ACC112 (cell line): ENCODE measurements around the gene SELPLG.
A peak's percentile ranks its signal among the peaks of the same experiment; 100 is the strongest.
"Not testable (repeated sequence)": the region's sequence is repeated elsewhere in the genome, so short reads cannot be mapped to it uniquely, and the experiment has no call there.

ENCODE experiments used
- H2AFZ ChIP-seq: fragments of 200-600 bp; sonication (generic); one replicate; pipeline ENCODE4 v1.6.0; 2017; ENCODE audit warnings: antibody characterized with exemption, low read length; ENCODE audit not compliant: unreplicated experiment
- H3K27ac ChIP-seq: fragments of 200-600 bp; sonication (generic); 2 replicates; pipeline ENCODE4 v1.5.1; 2014; ENCODE audit warnings: low read depth, mild to moderate bottlenecking, antibody characterized with exemption, low read length, moderate library complexity
- H3K27me3 ChIP-seq: fragments of 200-600 bp; sonication (generic); 2 replicates; pipeline ENCODE4 v1.6.1; 2014; ENCODE audit warnings: mild to moderate bottlenecking, antibody characterized with exemption, low read length, moderate library complexity, mixed read lengths; ENCODE audit not compliant: insufficient read depth
- H3K36me3 ChIP-seq: fragments of 200-600 bp; sonication (generic); 2 replicates; pipeline ENCODE4 v1.6.1; 2016; ENCODE audit warnings: mild to moderate bottlenecking, antibody characterized with exemption, low read length, moderate library complexity, mixed read lengths; ENCODE audit not compliant: insufficient read depth
- H3K4me1 ChIP-seq: fragments of 200-600 bp; sonication (generic); one replicate; pipeline ENCODE4 v1.6.1; 2016; ENCODE audit warnings: low read length, mixed read lengths; ENCODE audit not compliant: insufficient read depth, unreplicated experiment, control insufficient read depth
- H3K4me3 ChIP-seq: fragments of 200-600 bp; sonication (generic); 2 replicates; pipeline ENCODE4 v1.5.1; 2014; ENCODE audit warnings: mild to moderate bottlenecking, low read depth, low read length
- H3K79me2 ChIP-seq: fragments of 200-600 bp; sonication (generic); one replicate; pipeline ENCODE4 v1.6.0; 2016; ENCODE audit warnings: low read length; ENCODE audit not compliant: control insufficient read depth, unreplicated experiment, insufficient read depth

The SELPLG gene

DNA sequence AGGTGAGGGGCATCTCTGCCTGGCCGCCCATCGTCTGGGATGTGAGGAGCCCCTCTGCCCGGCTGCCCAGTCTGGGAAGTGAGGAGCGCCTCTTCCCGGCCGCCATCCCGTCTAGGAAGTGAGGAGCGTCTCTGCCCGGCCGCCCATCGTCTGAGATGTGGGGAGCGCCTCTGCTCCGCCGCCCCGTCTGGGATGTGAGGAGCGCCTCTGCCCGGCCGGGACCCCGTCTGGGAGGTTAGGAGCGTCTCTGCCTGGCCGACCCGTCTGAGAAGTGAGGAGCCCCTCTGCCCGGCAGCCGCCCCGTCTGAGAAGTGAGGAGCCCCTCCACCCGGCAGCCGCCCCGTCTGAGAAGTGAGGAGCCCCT lies 22.1 kb upstream of the SELPLG start:
- H3K27ac ChIP-seq: not testable (repeated sequence)

DNA sequence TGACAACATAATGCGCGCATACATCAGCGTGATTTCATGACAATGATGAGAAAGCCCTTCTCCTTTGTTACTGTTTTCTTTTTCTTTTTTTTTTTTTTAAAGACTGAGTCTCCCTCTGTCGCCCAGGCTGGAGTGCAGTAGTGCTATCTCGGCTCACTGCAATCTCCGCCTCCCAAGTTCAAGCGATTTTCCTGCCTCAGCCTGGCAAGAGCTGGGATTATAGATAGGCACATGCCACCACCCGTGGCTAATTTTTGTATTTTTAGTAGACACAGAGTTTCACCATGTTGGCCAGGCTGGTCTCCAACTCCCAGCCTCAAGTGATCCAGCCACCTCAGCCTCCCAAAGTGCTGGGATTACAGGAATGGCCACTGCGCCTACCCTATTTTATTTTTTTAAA lies 20.9 kb upstream of the SELPLG start:
- not testable (repeated sequence) for H3K27me3 ChIP-seq, H2AFZ ChIP-seq, H3K27ac ChIP-seq, H3K4me3 ChIP-seq
- Histone ChIP-seq H3K4me1 (peaks cover 24% of the 10 kb centered on the region), H3K79me2 (peaks cover 37% of the 10 kb centered on the region), H3K36me3 (peaks cover 49% of the 10 kb centered on the region)

More for the DNA sequence above, 22.1 kb upstream of the SELPLG start:
- not testable (repeated sequence) for H3K4me3 ChIP-seq, H2AFZ ChIP-seq, H3K27me3 ChIP-seq
- peaks cover 20% of the 10 kb centered on the region for H3K4me1 ChIP-seq
- peaks cover 46% of the 10 kb centered on the region for H3K79me2 ChIP-seq
- H3K36me3 ChIP-seq: peaks cover 46% of the 10 kb centered on the region

DNA sequence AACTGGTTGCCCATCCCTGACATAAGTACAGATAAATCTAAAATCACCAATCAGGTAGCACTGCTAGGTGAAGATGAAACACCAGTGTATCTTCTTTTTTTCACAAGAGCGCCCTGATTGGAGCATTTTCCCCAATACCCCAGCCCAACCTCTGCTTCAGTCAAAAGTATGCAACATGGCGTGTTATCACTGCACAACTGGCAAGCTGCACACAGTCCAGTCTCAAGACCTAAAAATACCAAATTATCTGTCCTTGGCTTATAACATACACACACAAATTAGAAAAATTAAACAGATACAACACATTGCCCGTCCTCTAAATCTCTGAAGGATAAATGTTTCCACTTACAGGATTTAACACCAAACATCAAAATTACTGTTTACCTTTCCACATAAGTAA lies 20.2 kb upstream of the SELPLG start:
- peaks cover 30% of the 10 kb centered on the region for H3K79me2 ChIP-seq
- peaks cover 46% of the 10 kb centered on the region for H3K36me3 ChIP-seq
- H3K27me3 ChIP-seq: no peaks in the 10 kb centered on the region
- no peak overlapping the region for H2AFZ ChIP-seq
- no peak overlapping the region for H3K4me3 ChIP-seq
- no peak overlapping the region for H3K27ac ChIP-seq
- H3K4me1 ChIP-seq: peaks cover 31% of the 10 kb centered on the region

DNA sequence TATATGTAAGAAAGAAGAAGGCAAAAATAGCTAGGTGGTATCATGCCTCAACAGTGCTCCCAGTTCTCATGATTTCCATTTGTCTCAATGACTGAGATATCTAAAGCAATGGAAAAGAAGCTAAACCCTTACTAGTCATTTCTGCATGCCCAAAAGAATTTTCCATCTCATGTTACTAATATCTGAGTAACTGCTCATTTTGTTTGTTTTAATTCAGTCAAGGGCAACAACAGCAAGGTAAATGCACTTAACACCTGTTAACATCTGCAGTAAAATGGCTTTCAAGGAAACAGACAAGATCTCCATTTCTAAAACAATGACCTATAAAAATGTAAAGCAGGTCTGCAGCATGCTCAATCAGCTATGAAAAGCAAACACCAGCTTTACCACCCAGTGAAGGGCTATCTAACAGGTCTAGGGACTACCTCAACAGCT lies 19.4 kb upstream of the SELPLG start:
- no peak overlapping the region for H3K4me3 ChIP-seq
- H3K79me2 ChIP-seq: peaks cover 29% of the 10 kb centered on the region
- H2AFZ ChIP-seq: no peak overlapping the region
- peaks cover 47% of the 10 kb centered on the region for H3K36me3 ChIP-seq
- peak overlapping the region; percentile 50 for H3K27ac ChIP-seq
- H3K27me3 ChIP-seq: no peaks in the 10 kb centered on the region
- peaks cover 39% of the 10 kb centered on the region for H3K4me1 ChIP-seq

DNA sequence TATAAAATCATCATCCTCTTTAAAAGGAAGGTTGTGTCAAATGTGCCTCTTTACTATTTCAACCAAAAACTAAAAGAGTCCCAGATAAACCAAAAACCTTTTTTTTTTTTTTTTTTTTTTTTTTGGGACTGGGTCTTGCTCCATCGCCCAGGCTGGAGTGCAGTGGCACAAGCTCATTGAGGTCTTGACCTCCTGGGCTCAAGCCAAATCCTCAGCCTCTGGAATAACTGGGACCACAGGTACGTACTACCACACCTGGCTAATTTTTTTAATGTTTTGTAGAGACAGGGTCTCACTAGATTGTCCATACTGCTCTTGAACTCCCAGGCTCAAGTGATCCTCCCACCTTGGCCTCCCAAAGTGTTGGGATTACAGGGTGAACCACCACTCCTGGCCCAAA lies 16.4 kb upstream of the SELPLG start:
- Histone ChIP-seq H3K4me3 (no peak overlapping the region), H3K27me3 (no peaks in the 10 kb centered on the region), H3K79me2 (peaks cover 26% of the 10 kb centered on the region), H3K36me3 (peaks cover 53% of the 10 kb centered on the region), H2AFZ (no peak overlapping the region), H3K4me1 (peaks cover 55% of the 10 kb centered on the region), H3K27ac (peak overlapping the region; percentile 96)

DNA sequence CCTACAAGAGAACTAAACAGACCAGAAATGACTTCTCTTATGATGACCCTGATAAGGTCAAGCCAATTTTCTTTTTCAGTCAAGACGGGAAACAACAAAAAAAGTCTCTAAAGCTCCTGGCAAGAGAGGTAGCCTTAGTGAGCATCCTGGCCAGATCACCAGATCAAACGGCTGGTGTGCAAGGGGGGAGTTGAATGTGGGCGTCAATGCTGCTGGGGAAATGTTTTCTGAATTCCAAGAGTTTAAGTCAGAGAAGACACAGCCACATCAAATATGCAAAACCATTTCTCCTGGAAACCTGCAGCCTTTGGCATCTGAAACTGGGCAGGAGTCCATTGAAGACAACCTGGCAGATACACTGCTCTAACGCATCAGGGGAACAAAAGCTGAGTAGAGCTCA lies 16.0 kb upstream of the SELPLG start:
- peaks cover 59% of the 10 kb centered on the region for H3K4me1 ChIP-seq
- H3K27me3 ChIP-seq: no peaks in the 10 kb centered on the region
- peaks cover 57% of the 10 kb centered on the region for H3K36me3 ChIP-seq
- H3K79me2 ChIP-seq: peaks cover 26% of the 10 kb centered on the region
- no peak overlapping the region for H2AFZ ChIP-seq
- H3K27ac ChIP-seq: peak overlapping the region; percentile 96
- peak overlapping the region; percentile 44 for H3K4me3 ChIP-seq

DNA sequence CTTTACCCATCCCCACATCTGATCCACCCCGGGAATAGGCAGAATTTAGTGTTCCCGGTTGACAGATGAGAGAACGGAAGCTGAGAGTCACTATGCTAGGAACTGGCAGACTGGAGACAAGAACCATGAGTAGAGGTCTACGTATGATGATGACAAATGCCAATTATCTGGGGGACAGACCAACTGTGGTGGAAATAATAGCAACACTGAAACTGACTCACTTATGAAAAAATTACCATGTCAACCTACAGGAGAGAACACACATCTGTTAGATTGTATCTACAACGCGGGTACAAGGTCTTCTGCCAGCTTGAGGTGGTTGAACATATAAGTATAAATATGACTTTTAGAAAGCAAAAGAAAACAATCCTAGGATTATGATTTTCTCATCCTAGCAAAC lies 15.4 kb upstream of the SELPLG start:
- no peaks in the 10 kb centered on the region for H3K27me3 ChIP-seq
- peaks cover 26% of the 10 kb centered on the region for H3K79me2 ChIP-seq
- peak overlapping the region; percentile 96 for H3K27ac ChIP-seq
- H2AFZ ChIP-seq: no peak overlapping the region
- H3K4me3 ChIP-seq: peak overlapping the region; percentile 44
- peaks cover 64% of the 10 kb centered on the region for H3K4me1 ChIP-seq
- H3K36me3 ChIP-seq: peaks cover 59% of the 10 kb centered on the region

DNA sequence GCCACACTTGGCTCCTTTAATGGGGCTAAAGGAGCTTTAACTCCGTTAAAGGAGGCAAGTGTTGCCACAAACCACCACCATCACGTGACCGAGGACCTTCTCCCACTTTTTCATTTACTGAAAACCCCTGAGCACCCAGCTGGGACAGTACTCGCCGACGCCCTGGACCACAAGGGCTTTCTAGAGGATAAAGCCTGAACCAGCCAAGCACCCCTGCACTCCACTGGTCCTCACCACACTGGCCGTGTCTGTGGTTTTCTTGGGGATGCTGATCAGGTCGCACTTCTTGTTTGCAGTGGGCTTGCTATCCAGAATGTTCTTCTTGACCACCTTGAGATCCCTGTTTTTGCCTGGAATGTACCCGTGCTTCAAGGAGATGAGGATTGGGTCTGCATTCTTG lies 14.7 kb upstream of the SELPLG start:
- Histone ChIP-seq H3K4me1 (peaks cover 72% of the 10 kb centered on the region), H2AFZ (no peak overlapping the region), H3K36me3 (peaks cover 59% of the 10 kb centered on the region), H3K79me2 (peaks cover 21% of the 10 kb centered on the region), H3K27ac (peak overlapping the region; percentile 96), H3K4me3 (no peak overlapping the region), H3K27me3 (no peaks in the 10 kb centered on the region)

DNA sequence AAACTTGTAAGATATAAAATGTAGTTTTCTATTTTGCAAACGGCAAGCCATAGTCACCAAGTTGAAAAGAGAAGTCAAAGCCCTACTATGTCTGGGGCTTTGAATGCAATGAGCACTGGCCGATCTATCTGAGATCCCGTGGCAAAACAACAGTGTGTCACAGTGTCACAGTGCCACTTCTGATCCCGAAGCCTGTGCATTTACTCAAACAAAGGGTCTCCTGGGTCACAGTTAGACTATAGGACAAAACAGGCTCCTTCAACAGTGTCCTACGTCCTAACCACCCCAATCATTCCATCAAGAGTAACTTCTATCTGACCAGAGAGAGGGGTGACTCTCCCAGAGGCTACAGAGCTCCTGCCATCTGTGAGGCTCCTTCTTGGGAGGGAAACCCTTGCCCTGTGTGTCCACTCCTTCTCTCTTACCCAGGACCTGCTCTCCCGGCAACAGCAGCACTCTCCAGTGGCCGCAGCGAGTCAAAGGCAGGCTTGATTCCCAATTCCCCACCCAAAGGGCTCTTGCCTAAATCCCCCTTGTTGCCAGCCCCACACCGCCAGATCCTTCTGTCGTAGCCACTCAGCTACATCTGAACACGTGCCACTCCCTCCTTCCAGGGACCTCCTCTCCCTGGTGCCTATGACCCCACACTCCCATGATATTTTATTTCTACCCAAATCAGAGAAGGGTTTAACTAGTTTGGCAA lies 14.0 kb upstream of the SELPLG start:
- Histone ChIP-seq H3K36me3 (peaks cover 54% of the 10 kb centered on the region), H3K27ac (peak overlapping the region; percentile 96), H3K79me2 (peaks cover 16% of the 10 kb centered on the region), H3K4me3 (no peak overlapping the region), H3K27me3 (no peaks in the 10 kb centered on the region), H2AFZ (no peak overlapping the region), H3K4me1 (peaks cover 69% of the 10 kb centered on the region)

DNA sequence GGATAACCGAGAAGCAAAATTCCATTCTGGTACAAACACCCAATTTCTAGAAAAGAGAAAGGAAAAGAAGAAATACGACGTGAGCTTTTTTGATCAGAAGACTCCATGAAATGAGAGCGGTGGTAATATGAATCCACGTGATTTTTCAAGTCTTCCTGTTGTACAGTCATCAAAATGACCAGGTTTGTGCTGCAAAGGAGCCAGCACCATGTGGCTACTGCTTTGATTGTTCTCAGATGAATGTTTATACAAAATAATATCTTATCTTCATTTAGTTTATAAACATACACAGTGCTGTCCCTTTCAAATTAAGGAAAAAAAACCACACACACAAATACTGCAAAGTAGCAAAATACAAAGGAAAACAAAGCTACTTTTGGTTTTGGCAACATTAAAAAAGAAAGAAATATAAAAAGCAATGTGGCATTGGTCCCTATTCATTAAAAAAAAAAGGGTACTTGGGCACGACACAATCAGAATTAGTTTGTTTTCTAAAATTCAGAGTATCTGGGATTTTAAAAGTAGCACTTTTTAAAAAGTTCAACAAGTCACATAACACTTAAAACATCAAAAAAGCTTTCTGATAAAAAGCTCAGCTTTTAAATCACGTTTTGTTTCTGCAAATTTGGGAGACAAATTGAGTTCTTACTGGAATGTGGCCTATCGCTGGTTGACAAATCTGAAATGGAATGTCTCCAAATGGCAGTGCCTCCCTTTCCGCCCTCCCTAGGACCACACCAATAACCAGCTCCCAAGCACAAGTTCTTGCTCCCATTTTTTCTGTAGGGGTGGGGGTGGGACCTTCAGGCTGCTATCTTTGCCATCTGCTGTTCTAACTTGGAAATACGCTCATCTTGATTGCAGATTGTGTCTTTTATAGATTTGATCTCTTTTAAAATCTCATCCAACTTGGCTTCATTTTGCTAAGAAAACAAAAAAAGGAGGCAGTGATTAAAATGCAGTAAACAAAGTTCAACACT lies 13.2 kb upstream of the SELPLG start:
- Histone ChIP-seq H3K4me1 (peaks cover 64% of the 10 kb centered on the region), H3K27me3 (no peaks in the 10 kb centered on the region), H3K4me3 (no peak overlapping the region), H2AFZ (no peak overlapping the region), H3K79me2 (peaks cover 13% of the 10 kb centered on the region), H3K36me3 (peaks cover 47% of the 10 kb centered on the region), H3K27ac (peak overlapping the region; percentile 96; the same call in 1 of the 2 replicates)
